ENCODE results near the gene PCDHGB3.
"Not testable (repeated sequence)": the region's sequence is repeated elsewhere in the genome, so short reads cannot be mapped to it uniquely, and the experiment has no call there.

PCDHGB3 gene

GRCh38 chr5:141369994-141370848 is at the start of gene PCDHGB3:
PCDHGB3 (plus strand) TSS chr5:141370242; CDS start chr5:141370395, 153 bp downstream.
- no peak for DNase-seq (ENCODE audit: low read depth, low spot score)

- no peak for DNase-seq (ENCODE audit: low read depth, low spot score)
These were observed 47.8 kb upstream of the PCDHGB3 start for GRCh38 chr5:141322261-141322660.

GRCh38 chr5:141326088-141326854 is 43.8 kb upstream of the PCDHGB3 start:
- DNase-seq (ENCODE audit: low read depth, low spot score), result no peak

- DNase-seq (ENCODE audit: low read depth, low spot score), result no peak
These were observed 41.8 kb upstream of the PCDHGB3 start for GRCh38 chr5:141328231-141328630.

- no peak for DNase-seq (ENCODE audit: low read depth, low spot score)
These were observed 39.6 kb upstream of the PCDHGB3 start, which contains the start of gene PCDHGA1 for GRCh38 chr5:141330299-141331080. PCDHGA1 (plus strand) TSS chr5:141330514.

GRCh38 chr5:141332571-141332970 is 37.5 kb upstream of the PCDHGB3 start:
- not testable (repeated sequence) for DNase-seq (ENCODE audit: low read depth, low spot score)

GRCh38 chr5:141338538-141339306 is 31.3 kb upstream of the PCDHGB3 start, which contains the start of gene PCDHGA2:
PCDHGA2 (plus strand) TSS chr5:141338760.
- no peak for DNase-seq (ENCODE audit: low read depth, low spot score)

GRCh38 chr5:141340781-141341354 is 29.2 kb upstream of the PCDHGB3 start:
- DNase-seq (ENCODE audit: low read depth, low spot score), result not testable (repeated sequence)

GRCh38 chr5:141342773-141343172 is 27.3 kb upstream of the PCDHGB3 start:
- no peak for DNase-seq (ENCODE audit: low read depth, low spot score)

- no peak for DNase-seq (ENCODE audit: low read depth, low spot score)
These were observed 26.6 kb upstream of the PCDHGB3 start, which contains the start of gene PCDHGA3 for GRCh38 chr5:141343242-141343952. PCDHGA3 (plus strand) TSS chr5:141343829; CDS start chr5:141344034, 205 bp downstream.

GRCh38 chr5:141343953-141344463 is 26.0 kb upstream of the PCDHGB3 start:
- DNase-seq (ENCODE audit: low read depth, low spot score), result no peak

GRCh38 chr5:141345327-141345726 is 24.7 kb upstream of the PCDHGB3 start:
- DNase-seq (ENCODE audit: low read depth, low spot score), result no peak

- DNase-seq (ENCODE audit: low read depth, low spot score), result not testable (repeated sequence)
These were observed 24.0 kb upstream of the PCDHGB3 start for GRCh38 chr5:141346017-141346416.

- DNase-seq (ENCODE audit: low read depth, low spot score), result no peak
These were observed 20.0 kb upstream of the PCDHGB3 start, which contains the start of gene PCDHGB1 for GRCh38 chr5:141349917-141350619. PCDHGB1 (plus strand) TSS chr5:141350099; CDS start chr5:141350261, 162 bp downstream.

- no peak for DNase-seq (ENCODE audit: low read depth, low spot score)
These were observed 18.5 kb upstream of the PCDHGB3 start for GRCh38 chr5:141351591-141351990.

- no peak for DNase-seq (ENCODE audit: low read depth, low spot score)
These were observed 15.1 kb upstream of the PCDHGB3 start, which contains the start of gene PCDHGA4 for GRCh38 chr5:141354900-141355469. PCDHGA4 (plus strand) TSS chr5:141355021; CDS start chr5:141355108, 87 bp downstream.

- DNase-seq (ENCODE audit: low read depth, low spot score), result no peak
These were observed 14.4 kb upstream of the PCDHGB3 start for GRCh38 chr5:141355641-141356040.

GRCh38 chr5:141356133-141356532 is 13.9 kb upstream of the PCDHGB3 start:
- DNase-seq (ENCODE audit: low read depth, low spot score), result no peak
